ENCODE results near the gene ZNF292.

DNA sequence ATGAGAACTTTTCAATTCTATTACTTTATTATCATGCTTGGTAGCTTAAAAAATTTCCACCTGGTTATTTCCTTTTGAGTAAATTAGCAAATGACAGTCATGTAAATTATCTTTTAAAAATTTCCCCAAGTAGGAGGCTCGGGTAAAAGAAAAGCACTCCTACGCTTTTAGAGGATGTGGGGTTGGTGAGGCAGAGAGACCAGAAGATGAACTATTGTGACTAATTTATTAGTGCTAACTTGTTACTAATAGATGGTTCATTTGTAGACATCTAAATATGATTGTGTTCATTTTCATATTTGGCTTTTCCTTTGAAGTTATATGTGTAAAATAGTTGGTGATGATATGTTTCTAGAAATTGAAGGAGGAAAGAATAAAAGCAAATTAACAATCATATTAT lies 27.0 kb downstream of the ZNF292 start:
- TF ChIP-seq FOXJ3 (CRISPR knock-in tag; IDR thresholded peaks at IDR 0.05) (no peak), RAD21 (IDR thresholded peaks at IDR 0.05; ENCODE audit: low read length) (no peak)
- TF ChIP-seq, protein P1, sequence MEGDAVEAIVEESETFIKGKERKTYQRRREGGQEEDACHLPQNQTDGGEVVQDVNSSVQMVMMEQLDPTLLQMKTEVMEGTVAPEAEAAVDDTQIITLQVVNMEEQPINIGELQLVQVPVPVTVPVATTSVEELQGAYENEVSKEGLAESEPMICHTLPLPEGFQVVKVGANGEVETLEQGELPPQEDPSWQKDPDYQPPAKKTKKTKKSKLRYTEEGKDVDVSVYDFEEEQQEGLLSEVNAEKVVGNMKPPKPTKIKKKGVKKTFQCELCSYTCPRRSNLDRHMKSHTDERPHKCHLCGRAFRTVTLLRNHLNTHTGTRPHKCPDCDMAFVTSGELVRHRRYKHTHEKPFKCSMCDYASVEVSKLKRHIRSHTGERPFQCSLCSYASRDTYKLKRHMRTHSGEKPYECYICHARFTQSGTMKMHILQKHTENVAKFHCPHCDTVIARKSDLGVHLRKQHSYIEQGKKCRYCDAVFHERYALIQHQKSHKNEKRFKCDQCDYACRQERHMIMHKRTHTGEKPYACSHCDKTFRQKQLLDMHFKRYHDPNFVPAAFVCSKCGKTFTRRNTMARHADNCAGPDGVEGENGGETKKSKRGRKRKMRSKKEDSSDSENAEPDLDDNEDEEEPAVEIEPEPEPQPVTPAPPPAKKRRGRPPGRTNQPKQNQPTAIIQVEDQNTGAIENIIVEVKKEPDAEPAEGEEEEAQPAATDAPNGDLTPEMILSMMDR (IDR thresholded peaks at IDR 0.05) = no peak
- TF ChIP-seq, protein P2, sequence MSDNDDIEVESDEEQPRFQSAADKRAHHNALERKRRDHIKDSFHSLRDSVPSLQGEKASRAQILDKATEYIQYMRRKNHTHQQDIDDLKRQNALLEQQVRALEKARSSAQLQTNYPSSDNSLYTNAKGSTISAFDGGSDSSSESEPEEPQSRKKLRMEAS (IDR thresholded peaks at IDR 0.05; ENCODE audit: low read depth) = no peak
- TF ChIP-seq, protein P3, sequence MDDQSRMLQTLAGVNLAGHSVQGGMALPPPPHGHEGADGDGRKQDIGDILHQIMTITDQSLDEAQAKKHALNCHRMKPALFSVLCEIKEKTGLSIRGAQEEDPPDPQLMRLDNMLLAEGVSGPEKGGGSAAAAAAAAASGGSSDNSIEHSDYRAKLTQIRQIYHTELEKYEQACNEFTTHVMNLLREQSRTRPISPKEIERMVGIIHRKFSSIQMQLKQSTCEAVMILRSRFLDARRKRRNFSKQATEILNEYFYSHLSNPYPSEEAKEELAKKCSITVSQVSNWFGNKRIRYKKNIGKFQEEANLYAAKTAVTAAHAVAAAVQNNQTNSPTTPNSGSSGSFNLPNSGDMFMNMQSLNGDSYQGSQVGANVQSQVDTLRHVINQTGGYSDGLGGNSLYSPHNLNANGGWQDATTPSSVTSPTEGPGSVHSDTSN (IDR thresholded peaks at IDR 0.05) = no peak

All from SK-N-SH (cell line).